Endothelial cell (in vitro differentiated cells): ENCODE data around the gene PARVG. TPM values are rescaled to one million over a fixed set of nuclear protein-coding genes. Genes with fewer than 3 reads are reported as not detected.

Source experiments
- DNase-seq: peaks from one replicate; pipeline ENCODE4 v3.0.0; 2021; ENCODE audit warnings: low spot score
- H3K27ac Mint-ChIP-seq: one replicate; pipeline ENCODE4 v1.8.0; 2021; ENCODE audit warnings: mixed read lengths, inconsistent platforms; ENCODE audit not compliant: unreplicated experiment
- H3K27me3 Mint-ChIP-seq: one replicate; pipeline ENCODE4 v1.8.0; 2021; ENCODE audit warnings: mild to moderate bottlenecking, moderate library complexity, mixed read lengths, inconsistent platforms; ENCODE audit not compliant: unreplicated experiment
- H3K36me3 Mint-ChIP-seq: one replicate; pipeline ENCODE4 v1.8.0; 2021; ENCODE audit warnings: mild to moderate bottlenecking, low read depth, mixed read lengths, inconsistent platforms; ENCODE audit not compliant: unreplicated experiment
- H3K4me1 Mint-ChIP-seq: one replicate; pipeline ENCODE4 v1.8.0; 2021; ENCODE audit warnings: mild to moderate bottlenecking, mixed read lengths, inconsistent platforms; ENCODE audit not compliant: unreplicated experiment
- H3K4me3 Mint-ChIP-seq: one replicate; pipeline ENCODE4 v1.8.0; 2021; ENCODE audit warnings: mild to moderate bottlenecking, mixed read lengths, inconsistent platforms; ENCODE audit not compliant: unreplicated experiment
- H3K9me3 Mint-ChIP-seq: one replicate; pipeline ENCODE4 v1.8.0; 2021; ENCODE audit warnings: mixed read lengths, inconsistent platforms; ENCODE audit not compliant: unreplicated experiment
- total RNA-seq: library from RNA; stranded (reverse); fragmentation: NEBNext Ultra II Directional; extraction: Animal tissue kit (Norgen Biotek cat#: 25700); gene quantifications from one replicate; pipeline ENCODE4 v1.2.1, GENCODE V29; 2021; ENCODE audit not compliant: unreplicated experiment
- TF ChIP-seq, protein P1 (sequence below): fragments of 200-600 bp; sonication (generic); IDR thresholded peaks from one replicate; pipeline ENCODE4 v1.5.0; 2021; ENCODE audit warnings: antibody characterized with exemption; ENCODE audit not compliant: unreplicated experiment

The PARVG gene
- total RNA-seq, 1 donor from 2014 or later: 0.90 TPM

DNA sequence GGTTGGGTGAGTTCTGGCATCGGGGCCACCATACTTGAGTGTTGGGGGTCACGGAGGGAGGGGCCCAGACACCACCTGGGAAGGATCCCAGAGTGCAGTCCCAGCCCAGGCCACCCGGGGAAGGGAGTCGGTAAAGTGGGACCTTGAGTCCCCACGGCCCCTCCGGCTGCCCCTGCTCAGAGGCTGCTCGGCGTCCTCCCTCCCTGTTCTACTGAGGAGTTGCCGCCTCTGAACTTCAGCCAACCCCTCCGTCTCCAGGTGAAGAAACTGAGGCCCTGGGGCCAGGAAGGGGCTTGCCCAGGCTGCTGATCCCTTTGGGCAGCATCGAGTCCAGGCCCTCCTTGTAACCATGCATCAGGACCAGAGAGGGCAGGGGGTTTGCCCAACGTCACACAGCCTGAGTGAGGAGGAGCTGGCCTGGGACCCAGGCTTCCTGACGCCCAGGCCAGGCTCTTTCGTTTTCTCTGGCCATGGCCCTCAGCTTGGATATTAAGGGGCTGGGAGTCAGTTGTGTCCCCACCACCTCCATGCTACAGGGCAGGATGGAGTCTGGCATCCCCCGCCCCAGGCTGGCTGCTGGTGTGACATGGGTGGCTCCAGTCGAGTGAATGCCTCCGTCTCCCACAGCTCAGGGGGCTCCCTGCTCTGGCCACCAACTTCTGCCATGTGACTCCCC, 1.3 kb downstream of the PARVG start:
- Mint-ChIP-seq H3K4me1 (peaks cover 4% of the 10 kb centered on the region), H3K9me3 (no peaks in the 10 kb centered on the region), H3K27me3 (peaks cover 4% of the 10 kb centered on the region), H3K27ac (no peak overlapping the region), H3K36me3 (no peaks in the 10 kb centered on the region), H3K4me3 (no peak overlapping the region)
- TF ChIP-seq, protein P1, sequence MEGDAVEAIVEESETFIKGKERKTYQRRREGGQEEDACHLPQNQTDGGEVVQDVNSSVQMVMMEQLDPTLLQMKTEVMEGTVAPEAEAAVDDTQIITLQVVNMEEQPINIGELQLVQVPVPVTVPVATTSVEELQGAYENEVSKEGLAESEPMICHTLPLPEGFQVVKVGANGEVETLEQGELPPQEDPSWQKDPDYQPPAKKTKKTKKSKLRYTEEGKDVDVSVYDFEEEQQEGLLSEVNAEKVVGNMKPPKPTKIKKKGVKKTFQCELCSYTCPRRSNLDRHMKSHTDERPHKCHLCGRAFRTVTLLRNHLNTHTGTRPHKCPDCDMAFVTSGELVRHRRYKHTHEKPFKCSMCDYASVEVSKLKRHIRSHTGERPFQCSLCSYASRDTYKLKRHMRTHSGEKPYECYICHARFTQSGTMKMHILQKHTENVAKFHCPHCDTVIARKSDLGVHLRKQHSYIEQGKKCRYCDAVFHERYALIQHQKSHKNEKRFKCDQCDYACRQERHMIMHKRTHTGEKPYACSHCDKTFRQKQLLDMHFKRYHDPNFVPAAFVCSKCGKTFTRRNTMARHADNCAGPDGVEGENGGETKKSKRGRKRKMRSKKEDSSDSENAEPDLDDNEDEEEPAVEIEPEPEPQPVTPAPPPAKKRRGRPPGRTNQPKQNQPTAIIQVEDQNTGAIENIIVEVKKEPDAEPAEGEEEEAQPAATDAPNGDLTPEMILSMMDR: no peak
- no peak for DNase-seq

GRCh38 chr22:44182588-44183286, 2.0 kb downstream of the PARVG start:
- no peak overlapping the region for H3K27ac Mint-ChIP-seq
- H3K9me3 Mint-ChIP-seq: no peaks in the 10 kb centered on the region
- peaks cover 4% of the 10 kb centered on the region for H3K27me3 Mint-ChIP-seq
- H3K4me3 Mint-ChIP-seq: no peak overlapping the region
- H3K4me1 Mint-ChIP-seq: peaks cover 4% of the 10 kb centered on the region
- TF ChIP-seq, protein P1: no peak
- no peak for DNase-seq
- H3K36me3 Mint-ChIP-seq: peaks cover 3% of the 10 kb centered on the region

GRCh38 chr22:44183287-44183588, 2.5 kb downstream of the PARVG start:
- H3K36me3 Mint-ChIP-seq: peaks cover 3% of the 10 kb centered on the region
- H3K27ac Mint-ChIP-seq: no peak overlapping the region
- DNase-seq: no peak
- peaks cover 4% of the 10 kb centered on the region for H3K4me1 Mint-ChIP-seq
- no peaks in the 10 kb centered on the region for H3K9me3 Mint-ChIP-seq
- TF ChIP-seq, protein P1: no peak
- peaks cover 4% of the 10 kb centered on the region for H3K27me3 Mint-ChIP-seq
- no peak overlapping the region for H3K4me3 Mint-ChIP-seq

DNA sequence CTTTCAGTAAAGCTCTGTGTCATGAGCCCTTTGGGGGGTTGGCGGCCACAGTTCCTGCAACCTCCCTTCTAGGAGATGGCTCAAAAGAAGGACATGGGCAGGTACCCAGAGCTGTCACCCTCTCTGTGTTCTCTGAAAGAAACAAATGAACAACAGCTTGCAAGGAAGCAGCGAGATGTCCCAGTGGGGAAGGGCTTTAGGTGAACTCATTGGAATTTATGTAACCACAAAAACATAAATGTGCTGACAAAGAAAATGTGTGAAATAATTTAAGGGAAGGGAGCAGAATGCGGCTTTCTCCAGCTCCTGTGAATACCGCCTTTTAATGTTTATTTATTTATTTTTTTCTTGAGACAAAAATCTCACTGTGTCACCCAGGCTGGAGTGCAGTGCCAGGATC, 3.3 kb downstream of the PARVG start:
- DNase-seq: no peak
- H3K27ac Mint-ChIP-seq: no peak overlapping the region
- peaks cover 4% of the 10 kb centered on the region for H3K4me1 Mint-ChIP-seq
- H3K36me3 Mint-ChIP-seq: peaks cover 3% of the 10 kb centered on the region
- H3K9me3 Mint-ChIP-seq: no peaks in the 10 kb centered on the region
- TF ChIP-seq, protein P1: no peak
- no peak overlapping the region for H3K4me3 Mint-ChIP-seq
- peaks cover 4% of the 10 kb centered on the region for H3K27me3 Mint-ChIP-seq
